ENCODE results near the gene FAM114A1.
"Not testable (repeated sequence)": the region's sequence is repeated elsewhere in the genome, so short reads cannot be mapped to it uniquely, and the experiment has no call there.

The FAM114A1 gene

DNA sequence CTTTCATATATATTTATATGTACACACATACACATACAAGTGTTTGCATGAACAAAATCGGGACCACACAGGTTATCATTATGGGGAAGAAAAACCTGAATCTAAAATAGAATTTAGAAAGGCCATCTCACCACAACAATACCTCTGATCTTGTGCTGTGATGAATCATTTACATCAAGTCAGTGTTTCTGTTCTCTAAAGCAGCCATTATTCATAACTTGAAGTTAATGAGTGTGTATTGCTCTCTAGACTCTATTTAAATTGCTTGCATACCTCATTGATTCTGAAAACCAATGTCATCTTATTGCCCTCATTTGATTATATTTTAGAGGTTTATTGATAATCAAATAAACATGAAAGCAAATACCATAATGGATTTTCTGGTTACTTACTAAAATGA lies 71.6 kb downstream of the FAM114A1 start:
- no peak overlapping the region for H3K27ac ChIP-seq (replicated peaks)
- no peak for DNase-seq (ENCODE audit: low read depth in 1 of 2, low spot score in 1 of 2)
- TF ChIP-seq, protein P1, sequence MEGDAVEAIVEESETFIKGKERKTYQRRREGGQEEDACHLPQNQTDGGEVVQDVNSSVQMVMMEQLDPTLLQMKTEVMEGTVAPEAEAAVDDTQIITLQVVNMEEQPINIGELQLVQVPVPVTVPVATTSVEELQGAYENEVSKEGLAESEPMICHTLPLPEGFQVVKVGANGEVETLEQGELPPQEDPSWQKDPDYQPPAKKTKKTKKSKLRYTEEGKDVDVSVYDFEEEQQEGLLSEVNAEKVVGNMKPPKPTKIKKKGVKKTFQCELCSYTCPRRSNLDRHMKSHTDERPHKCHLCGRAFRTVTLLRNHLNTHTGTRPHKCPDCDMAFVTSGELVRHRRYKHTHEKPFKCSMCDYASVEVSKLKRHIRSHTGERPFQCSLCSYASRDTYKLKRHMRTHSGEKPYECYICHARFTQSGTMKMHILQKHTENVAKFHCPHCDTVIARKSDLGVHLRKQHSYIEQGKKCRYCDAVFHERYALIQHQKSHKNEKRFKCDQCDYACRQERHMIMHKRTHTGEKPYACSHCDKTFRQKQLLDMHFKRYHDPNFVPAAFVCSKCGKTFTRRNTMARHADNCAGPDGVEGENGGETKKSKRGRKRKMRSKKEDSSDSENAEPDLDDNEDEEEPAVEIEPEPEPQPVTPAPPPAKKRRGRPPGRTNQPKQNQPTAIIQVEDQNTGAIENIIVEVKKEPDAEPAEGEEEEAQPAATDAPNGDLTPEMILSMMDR (IDR thresholded peaks at IDR 0.05; ENCODE audit: insufficient read depth, low read length), result no peak
- no peak for TF ChIP-seq POLR2AphosphoS5 (IDR thresholded peaks at IDR 0.05; ENCODE audit: low read depth)
- no peak for TF ChIP-seq GABPA (IDR thresholded peaks at IDR 0.05; ENCODE audit: low read depth)
- TF ChIP-seq, protein P2, sequence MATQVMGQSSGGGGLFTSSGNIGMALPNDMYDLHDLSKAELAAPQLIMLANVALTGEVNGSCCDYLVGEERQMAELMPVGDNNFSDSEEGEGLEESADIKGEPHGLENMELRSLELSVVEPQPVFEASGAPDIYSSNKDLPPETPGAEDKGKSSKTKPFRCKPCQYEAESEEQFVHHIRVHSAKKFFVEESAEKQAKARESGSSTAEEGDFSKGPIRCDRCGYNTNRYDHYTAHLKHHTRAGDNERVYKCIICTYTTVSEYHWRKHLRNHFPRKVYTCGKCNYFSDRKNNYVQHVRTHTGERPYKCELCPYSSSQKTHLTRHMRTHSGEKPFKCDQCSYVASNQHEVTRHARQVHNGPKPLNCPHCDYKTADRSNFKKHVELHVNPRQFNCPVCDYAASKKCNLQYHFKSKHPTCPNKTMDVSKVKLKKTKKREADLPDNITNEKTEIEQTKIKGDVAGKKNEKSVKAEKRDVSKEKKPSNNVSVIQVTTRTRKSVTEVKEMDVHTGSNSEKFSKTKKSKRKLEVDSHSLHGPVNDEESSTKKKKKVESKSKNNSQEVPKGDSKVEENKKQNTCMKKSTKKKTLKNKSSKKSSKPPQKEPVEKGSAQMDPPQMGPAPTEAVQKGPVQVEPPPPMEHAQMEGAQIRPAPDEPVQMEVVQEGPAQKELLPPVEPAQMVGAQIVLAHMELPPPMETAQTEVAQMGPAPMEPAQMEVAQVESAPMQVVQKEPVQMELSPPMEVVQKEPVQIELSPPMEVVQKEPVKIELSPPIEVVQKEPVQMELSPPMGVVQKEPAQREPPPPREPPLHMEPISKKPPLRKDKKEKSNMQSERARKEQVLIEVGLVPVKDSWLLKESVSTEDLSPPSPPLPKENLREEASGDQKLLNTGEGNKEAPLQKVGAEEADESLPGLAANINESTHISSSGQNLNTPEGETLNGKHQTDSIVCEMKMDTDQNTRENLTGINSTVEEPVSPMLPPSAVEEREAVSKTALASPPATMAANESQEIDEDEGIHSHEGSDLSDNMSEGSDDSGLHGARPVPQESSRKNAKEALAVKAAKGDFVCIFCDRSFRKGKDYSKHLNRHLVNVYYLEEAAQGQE (IDR thresholded peaks at IDR 0.05; ENCODE audit: insufficient replicate concordance, low read depth), result no peak
- no peak for TF ChIP-seq SPI1 (IDR thresholded peaks at IDR 0.05; ENCODE audit: borderline replicate concordance, low read depth)
- no peaks in the 10 kb centered on the region for H3K27me3 ChIP-seq (ENCODE audit: insufficient read depth, poor library complexity, severe bottlenecking)
- H3K4me3 ChIP-seq (replicated peaks; ENCODE audit: insufficient read depth, low read length), result no peak overlapping the region

DNA sequence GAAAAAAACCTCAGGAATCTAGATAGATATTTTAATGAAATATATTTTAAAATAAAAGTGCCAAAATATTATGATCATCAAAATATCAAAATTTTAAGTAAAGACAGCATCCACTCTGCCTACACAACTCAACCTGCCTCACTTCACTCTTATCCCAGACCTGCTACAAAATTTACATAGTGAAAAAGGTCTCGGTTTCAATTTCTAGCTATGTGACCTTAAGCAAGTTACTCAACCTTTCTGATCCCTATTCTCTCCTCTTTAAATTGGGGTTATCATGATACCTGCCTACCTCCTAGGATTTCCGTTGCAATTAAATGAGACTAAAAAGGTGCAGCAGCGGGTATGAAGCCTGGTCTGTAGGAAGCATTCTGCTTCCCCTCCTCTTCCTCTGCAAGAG lies 72.9 kb downstream of the FAM114A1 start:
- Histone ChIP-seq H3K4me3 (replicated peaks; ENCODE audit: insufficient read depth, low read length) (no peak overlapping the region), H3K27ac (replicated peaks) (no peak overlapping the region), H3K27me3 (ENCODE audit: insufficient read depth, poor library complexity, severe bottlenecking) (no peaks in the 10 kb centered on the region)
- no peak for DNase-seq (ENCODE audit: low read depth in 1 of 2, low spot score in 1 of 2)
- no peak for TF ChIP-seq POLR2AphosphoS5 (IDR thresholded peaks at IDR 0.05; ENCODE audit: low read depth)
- TF ChIP-seq SPI1 (IDR thresholded peaks at IDR 0.05; ENCODE audit: borderline replicate concordance, low read depth), result no peak
- TF ChIP-seq, protein P1 (IDR thresholded peaks at IDR 0.05; ENCODE audit: insufficient read depth, low read length), result no peak
- no peak for TF ChIP-seq GABPA (IDR thresholded peaks at IDR 0.05; ENCODE audit: low read depth)
- TF ChIP-seq, protein P2 (IDR thresholded peaks at IDR 0.05; ENCODE audit: insufficient replicate concordance, low read depth), result no peak

DNA sequence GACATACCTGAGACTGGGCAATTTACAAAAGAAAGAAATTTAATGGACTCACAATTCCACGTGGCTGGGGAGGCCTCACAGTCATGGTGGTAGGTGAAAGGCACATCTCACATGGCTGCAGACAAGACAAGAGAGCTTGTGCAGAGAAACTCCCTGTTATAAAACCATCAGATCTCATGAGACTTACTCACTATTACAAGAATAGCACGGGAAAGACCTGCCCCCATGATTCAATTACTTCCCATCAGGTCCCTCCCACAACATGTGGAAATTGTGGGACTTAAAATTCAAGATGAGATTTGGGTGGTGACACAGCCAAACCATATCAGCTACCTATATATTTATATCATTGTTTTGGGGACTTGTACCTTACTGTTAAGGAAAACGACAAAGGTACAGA lies 74.3 kb downstream of the FAM114A1 start:
- H3K4me3 ChIP-seq (replicated peaks; ENCODE audit: insufficient read depth, low read length); H3K27me3 ChIP-seq (ENCODE audit: insufficient read depth, poor library complexity, severe bottlenecking); H3K27ac ChIP-seq (replicated peaks); DNase-seq (ENCODE audit: low read depth in 1 of 2, low spot score in 1 of 2): not testable (repeated sequence)

DNA sequence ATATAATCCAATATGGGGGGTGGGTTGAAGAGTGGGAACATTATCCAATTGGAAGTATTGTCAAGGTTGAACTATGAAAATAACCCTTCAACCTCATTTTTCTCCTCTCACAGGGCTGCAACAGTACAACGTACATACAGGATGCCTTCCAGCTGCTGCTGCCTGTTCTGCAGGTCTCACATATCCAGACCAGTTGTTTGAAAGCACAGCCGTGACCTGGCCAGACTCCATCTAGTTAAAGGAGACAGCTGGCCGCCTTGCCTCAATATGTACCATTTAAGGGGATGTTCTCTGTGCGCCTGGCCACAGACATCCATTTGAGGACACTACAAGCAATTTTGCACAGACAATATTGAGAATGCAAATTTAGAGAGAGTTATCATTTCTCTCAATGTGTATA lies 75.7 kb downstream of the FAM114A1 start:
- DNase-seq (ENCODE audit: low read depth in 1 of 2, low spot score in 1 of 2), result no peak
- no peak overlapping the region for H3K27ac ChIP-seq (replicated peaks)
- H3K4me3 ChIP-seq (replicated peaks; ENCODE audit: insufficient read depth, low read length), result no peak overlapping the region
- no peaks in the 10 kb centered on the region for H3K27me3 ChIP-seq (ENCODE audit: insufficient read depth, poor library complexity, severe bottlenecking)
- TF ChIP-seq GABPA (IDR thresholded peaks at IDR 0.05; ENCODE audit: low read depth), result no peak
- no peak for TF ChIP-seq SPI1 (IDR thresholded peaks at IDR 0.05; ENCODE audit: borderline replicate concordance, low read depth)
- TF ChIP-seq, protein P2 (IDR thresholded peaks at IDR 0.05; ENCODE audit: insufficient replicate concordance, low read depth), result no peak
- TF ChIP-seq, protein P1 (IDR thresholded peaks at IDR 0.05; ENCODE audit: insufficient read depth, low read length), result no peak
- no peak for TF ChIP-seq POLR2AphosphoS5 (IDR thresholded peaks at IDR 0.05; ENCODE audit: low read depth)
